Measurements from ENCODE around the gene SLC35F2. TPM values are rescaled to one million over a fixed set of nuclear protein-coding genes. Genes with fewer than 3 reads are reported as not detected.
"Not testable (repeated sequence)": the region's sequence is repeated elsewhere in the genome, so short reads cannot be mapped to it uniquely, and the experiment has no call there.

The SLC35F2 gene
- polyA plus RNA-seq, 1 experiment: 0.82 TPM

DNA sequence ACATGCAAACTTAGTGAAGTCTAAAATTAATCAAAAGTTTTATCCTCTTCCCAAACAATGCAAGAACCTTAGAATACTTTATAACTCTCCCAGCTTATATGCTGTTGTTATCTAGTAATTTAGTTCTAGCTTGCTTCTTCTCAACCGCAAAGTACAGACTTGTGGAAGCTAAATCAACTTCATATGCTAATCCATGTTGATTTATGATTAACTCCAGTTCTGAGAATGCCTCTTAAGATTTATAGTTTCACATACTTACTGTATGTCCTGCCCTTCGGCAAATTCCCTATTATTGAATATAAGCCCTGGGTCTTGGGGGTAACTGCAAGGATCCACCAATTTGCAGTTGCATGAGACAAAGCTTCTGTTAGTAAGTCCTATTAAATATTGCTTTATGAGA, 17.6 kb upstream of the SLC35F2 start:
- ChIA-PET CTCF (interaction anchor here (0.8 kb wide), 1 partner anchor 28 kb away, joined by 3 read pairs; no protein-coding TSS in a partner anchor), POLR2A (no interaction called here)
- TF ChIP-seq, protein P1, sequence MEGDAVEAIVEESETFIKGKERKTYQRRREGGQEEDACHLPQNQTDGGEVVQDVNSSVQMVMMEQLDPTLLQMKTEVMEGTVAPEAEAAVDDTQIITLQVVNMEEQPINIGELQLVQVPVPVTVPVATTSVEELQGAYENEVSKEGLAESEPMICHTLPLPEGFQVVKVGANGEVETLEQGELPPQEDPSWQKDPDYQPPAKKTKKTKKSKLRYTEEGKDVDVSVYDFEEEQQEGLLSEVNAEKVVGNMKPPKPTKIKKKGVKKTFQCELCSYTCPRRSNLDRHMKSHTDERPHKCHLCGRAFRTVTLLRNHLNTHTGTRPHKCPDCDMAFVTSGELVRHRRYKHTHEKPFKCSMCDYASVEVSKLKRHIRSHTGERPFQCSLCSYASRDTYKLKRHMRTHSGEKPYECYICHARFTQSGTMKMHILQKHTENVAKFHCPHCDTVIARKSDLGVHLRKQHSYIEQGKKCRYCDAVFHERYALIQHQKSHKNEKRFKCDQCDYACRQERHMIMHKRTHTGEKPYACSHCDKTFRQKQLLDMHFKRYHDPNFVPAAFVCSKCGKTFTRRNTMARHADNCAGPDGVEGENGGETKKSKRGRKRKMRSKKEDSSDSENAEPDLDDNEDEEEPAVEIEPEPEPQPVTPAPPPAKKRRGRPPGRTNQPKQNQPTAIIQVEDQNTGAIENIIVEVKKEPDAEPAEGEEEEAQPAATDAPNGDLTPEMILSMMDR (IDR thresholded peaks at IDR 0.05; ENCODE audit: insufficient read depth, low read depth, low read length): no peak

GRCh38 chr11:107864591-107864990, 6.0 kb upstream of the SLC35F2 start:
- Histone ChIP-seq H3K36me3 (ENCODE audit: control insufficient read depth, insufficient read depth, low read length) (no peaks in the 10 kb centered on the region), H3K4me3 (ENCODE audit: low read depth, low read length) (no peak overlapping the region), H3K27me3 (ENCODE audit: control insufficient read depth, insufficient read depth, low read length) (peaks cover 2% of the 10 kb centered on the region; the same call in 1 of the 2 replicates)
- TF ChIP-seq, protein P1 (IDR thresholded peaks at IDR 0.05; ENCODE audit: insufficient read depth, low read depth, low read length): no peak
- CTCF ChIA-PET: interaction anchor here (0.7 to 1.1 kb wide), 2 partner anchors 22 to 25 kb away, joined by 3 to 4 read pairs; no protein-coding TSS in a partner anchor
- POLR2A ChIA-PET: no interaction called here
- DNase-seq (ENCODE audit: low read depth): no peak

More for the DNA sequence above, 17.6 kb upstream of the SLC35F2 start:
- Histone ChIP-seq H3K36me3 (ENCODE audit: control insufficient read depth, insufficient read depth, low read length) (no peaks in the 10 kb centered on the region), H3K27me3 (ENCODE audit: control insufficient read depth, insufficient read depth, low read length) (no peaks in the 10 kb centered on the region; the same call in 1 of the 2 replicates), H3K4me3 (ENCODE audit: low read depth, low read length) (no peak overlapping the region)
- no peak for DNase-seq (ENCODE audit: low read depth)

- ChIA-PET POLR2A (no interaction called here), CTCF (no interaction called here)
- Histone ChIP-seq H3K27me3 (ENCODE audit: control insufficient read depth, insufficient read depth, low read length) (peaks cover 2% of the 10 kb centered on the region; the same call in 1 of the 2 replicates), H3K4me3 (ENCODE audit: low read depth, low read length) (no peak overlapping the region), H3K36me3 (ENCODE audit: control insufficient read depth, insufficient read depth, low read length) (no peaks in the 10 kb centered on the region)
- TF ChIP-seq, protein P1 (IDR thresholded peaks at IDR 0.05; ENCODE audit: insufficient read depth, low read depth, low read length): no peak
- DNase-seq (ENCODE audit: low read depth): no peak
Measured at GRCh38 chr11:107860688-107861087, 2.1 kb upstream of the SLC35F2 start.

DNA sequence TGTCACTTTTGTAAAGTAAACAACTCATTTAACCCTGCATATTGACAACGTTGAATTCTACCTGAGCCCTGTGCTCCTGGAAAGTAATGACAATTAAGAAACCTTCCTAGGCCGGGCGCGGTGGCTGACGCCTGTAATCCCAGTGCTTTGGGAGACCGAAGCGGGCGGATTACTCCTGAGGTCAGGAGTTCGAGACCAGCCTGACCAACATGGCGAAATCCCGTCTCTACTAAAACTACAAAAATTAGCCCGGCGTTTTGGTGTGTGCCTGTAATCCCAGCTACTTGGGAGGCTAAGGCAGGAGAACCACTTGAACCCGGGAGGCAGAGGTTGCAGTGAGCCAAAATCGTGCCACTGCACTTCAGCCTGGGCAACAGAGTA, 1.6 kb upstream of the SLC35F2 start:
- H3K27me3 ChIP-seq (ENCODE audit: control insufficient read depth, insufficient read depth, low read length); H3K36me3 ChIP-seq (ENCODE audit: control insufficient read depth, insufficient read depth, low read length); DNase-seq (ENCODE audit: low read depth); CTCF ChIA-PET; H3K4me3 ChIP-seq (ENCODE audit: low read depth, low read length); POLR2A ChIA-PET: not testable (repeated sequence)

DNA sequence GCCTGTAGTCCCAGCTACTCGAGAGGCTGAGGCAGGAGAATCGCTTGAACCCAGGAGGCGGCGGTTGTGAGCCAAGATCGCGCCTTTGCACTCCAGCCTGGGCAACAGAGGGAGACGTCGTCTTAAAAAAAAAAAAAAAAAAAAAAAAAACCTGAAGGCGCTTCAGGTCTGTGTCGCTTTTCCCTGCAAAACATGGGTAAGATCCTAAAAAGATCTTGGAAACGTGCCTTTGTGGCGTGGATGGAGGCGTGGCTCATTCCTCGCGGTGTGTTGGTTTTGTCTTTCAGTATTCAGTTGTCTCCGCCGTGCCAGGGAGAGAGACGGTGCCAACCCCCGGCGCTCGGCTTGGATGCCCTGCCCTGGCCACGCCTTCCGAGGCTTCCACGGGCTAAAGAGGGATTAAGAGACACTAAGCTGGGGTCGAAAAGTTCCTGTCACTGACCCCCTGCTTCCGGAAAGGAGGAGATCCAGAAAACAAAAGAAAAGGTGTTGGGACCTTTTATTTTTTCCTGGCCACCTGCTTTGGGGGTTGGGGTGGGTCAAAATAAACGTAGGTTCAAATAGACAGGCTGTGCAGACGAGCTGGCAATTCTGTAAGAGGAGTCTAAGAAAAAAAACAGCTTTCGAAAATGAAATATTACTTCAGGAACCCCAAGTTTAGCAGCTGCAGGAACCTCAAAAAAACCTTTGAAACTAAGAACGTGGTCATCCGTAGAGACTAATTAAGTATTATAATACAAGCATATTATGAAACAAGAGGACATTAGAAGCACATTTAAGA, 1.1 kb upstream of the SLC35F2 start:
- TF ChIP-seq, protein P1 (IDR thresholded peaks at IDR 0.05; ENCODE audit: insufficient read depth, low read depth, low read length): no peak
- POLR2A ChIA-PET: no interaction called here
- Histone ChIP-seq H3K27me3 (ENCODE audit: control insufficient read depth, insufficient read depth, low read length) (peaks cover 2% of the 10 kb centered on the region; the same call in 1 of the 2 replicates), H3K4me3 (ENCODE audit: low read depth, low read length) (peak overlapping the region; percentile 64), H3K36me3 (ENCODE audit: control insufficient read depth, insufficient read depth, low read length) (no peaks in the 10 kb centered on the region)
- no peak for DNase-seq (ENCODE audit: low read depth)
- CTCF ChIA-PET: interaction anchor here (1.0 kb wide), 1 partner anchor 13 kb away, joined by 3 read pairs; no protein-coding TSS in a partner anchor

Data from BJ (cell line).